Immature natural killer cell (primary cell): ENCODE measurements around the gene AAGAB. TPM values are rescaled to one million over a fixed set of nuclear protein-coding genes. Genes with fewer than 3 reads are reported as not detected.

Experiments
- DNase-seq, 3 donors: peaks; one replicate each; pipeline ENCODE4 v3.0.0; 2022; ENCODE audit warnings: mixed read lengths in 1 of 3
- H3K27ac Mint-ChIP-seq, 6 donors: one replicate each; pipeline ENCODE4 v1.8.0; 2020; ENCODE audit warnings: mixed read lengths in 6 of 6, mild to moderate bottlenecking in 5 of 6, inconsistent platforms in 4 of 6, moderate library complexity in 3 of 6
- H3K27me3 Mint-ChIP-seq, 3 donors: one replicate each; pipeline ENCODE4 v1.8.0; 2020 to 2021; ENCODE audit warnings: low read depth in 3 of 3, mild to moderate bottlenecking in 3 of 3, mixed read lengths in 3 of 3, moderate library complexity in 3 of 3, inconsistent platforms in 1 of 3
- H3K36me3 Mint-ChIP-seq, 3 donors: one replicate each; pipeline ENCODE4 v1.8.0; 2020; ENCODE audit warnings: mixed read lengths in 3 of 3, inconsistent platforms in 2 of 3, mild to moderate bottlenecking in 2 of 3
- H3K4me1 Mint-ChIP-seq, 2 donors: one replicate each; pipeline ENCODE4 v1.8.0; 2020; ENCODE audit warnings: inconsistent platforms in 2 of 2, mild to moderate bottlenecking in 2 of 2, mixed read lengths in 2 of 2, moderate library complexity in 1 of 2
- H3K4me3 Mint-ChIP-seq, 5 donors: one replicate each; pipeline ENCODE4 v1.8.0; 2020; ENCODE audit warnings: mild to moderate bottlenecking in 5 of 5, mixed read lengths in 5 of 5, inconsistent platforms in 3 of 5, moderate library complexity in 3 of 5
- H3K9me3 Mint-ChIP-seq, 6 donors: one replicate each; pipeline ENCODE4 v1.8.0; 2020; ENCODE audit warnings: mild to moderate bottlenecking in 6 of 6, mixed read lengths in 6 of 6, inconsistent platforms in 4 of 6, moderate library complexity in 3 of 6
- polyA plus RNA-seq, 3 donors: library from polyadenylated mRNA; unstranded; fragments of 300-500 nt; fragmentation: Illumina TruSeq; gene quantifications; one replicate each; pipeline ENCODE4 v1.2.3, GENCODE V29; 2021

The AAGAB gene
- polyA plus RNA-seq, 3 donors from 2014 or later, result 55.5 to 77.0 (median 59.1) TPM

GRCh38 chr15:67216859-67217258, 37.6 kb downstream of the AAGAB start:
- H3K27me3 Mint-ChIP-seq, result peaks cover 0 to 3% (median 0%) of the 10 kb centered on the region in 3 donors
- peak overlapping the region in 1 of 6 donors; percentile 14 for H3K27ac Mint-ChIP-seq
- no peaks in the 10 kb centered on the region for H3K4me1 Mint-ChIP-seq
- H3K4me3 Mint-ChIP-seq, result no peak overlapping the region
- no peak for DNase-seq
- H3K9me3 Mint-ChIP-seq, result no peaks in the 10 kb centered on the region
- peaks cover 13 to 28% (median 28%) of the 10 kb centered on the region in 3 donors for H3K36me3 Mint-ChIP-seq

GRCh38 chr15:67215102-67215501, 39.4 kb downstream of the AAGAB start:
- Mint-ChIP-seq H3K4me1 (no peaks in the 10 kb centered on the region), H3K9me3 (no peaks in the 10 kb centered on the region), H3K36me3 (peaks cover 13 to 28% (median 24%) of the 10 kb centered on the region in 3 donors), H3K4me3 (no peak overlapping the region), H3K27ac (no peak overlapping the region), H3K27me3 (peaks cover 0 to 3% (median 0%) of the 10 kb centered on the region in 3 donors)
- no peak for DNase-seq

GRCh38 chr15:67212684-67213367, 41.6 kb downstream of the AAGAB start:
- Mint-ChIP-seq H3K4me1 (no peaks in the 10 kb centered on the region), H3K9me3 (no peaks in the 10 kb centered on the region), H3K27me3 (peaks cover 0 to 3% (median 0%) of the 10 kb centered on the region in 3 donors), H3K4me3 (no peak overlapping the region), H3K27ac (no peak overlapping the region), H3K36me3 (peaks cover 17 to 24% (median 23%) of the 10 kb centered on the region in 3 donors)
- DNase-seq, result no peak

- Mint-ChIP-seq H3K4me1 (no peaks in the 10 kb centered on the region), H3K27me3 (peaks cover 0 to 3% (median 0%) of the 10 kb centered on the region in 3 donors), H3K4me3 (no peak overlapping the region), H3K36me3 (peaks cover 17 to 29% (median 21%) of the 10 kb centered on the region in 3 donors), H3K9me3 (no peaks in the 10 kb centered on the region), H3K27ac (peak overlapping the region in 1 of 6 donors; percentile 9)
- no peak for DNase-seq
Measured at GRCh38 chr15:67210555-67211168, 43.8 kb downstream of the AAGAB start.

- Mint-ChIP-seq H3K27ac (no peak overlapping the region), H3K9me3 (no peaks in the 10 kb centered on the region), H3K4me1 (no peaks in the 10 kb centered on the region), H3K27me3 (no peaks in the 10 kb centered on the region), H3K36me3 (peaks cover 22 to 44% (median 31%) of the 10 kb centered on the region in 3 donors), H3K4me3 (no peak overlapping the region)
- no peak for DNase-seq
Measured at GRCh38 chr15:67208396-67208795, 46.1 kb downstream of the AAGAB start.

GRCh38 chr15:67207555-67208207, 46.8 kb downstream of the AAGAB start:
- H3K36me3 Mint-ChIP-seq, result peaks cover 26 to 50% (median 38%) of the 10 kb centered on the region in 3 donors

GRCh38 chr15:67202991-67203390, 51.5 kb downstream of the AAGAB start:
- no peak overlapping the region for H3K27ac Mint-ChIP-seq
- H3K9me3 Mint-ChIP-seq, result no peaks in the 10 kb centered on the region
- peaks cover 36 to 60% (median 38%) of the 10 kb centered on the region in 3 donors for H3K36me3 Mint-ChIP-seq
- peaks cover 0 to 3% of the 10 kb centered on the region in 2 donors for H3K4me1 Mint-ChIP-seq
- DNase-seq, result no peak
- no peak overlapping the region for H3K4me3 Mint-ChIP-seq
- peaks cover 0 to 2% (median 0%) of the 10 kb centered on the region in 3 donors for H3K27me3 Mint-ChIP-seq

More at GRCh38 chr15:67207555-67208207, 46.8 kb downstream of the AAGAB start:
- no peaks in the 10 kb centered on the region for H3K4me1 Mint-ChIP-seq
- no peaks in the 10 kb centered on the region for H3K9me3 Mint-ChIP-seq
- no peak for DNase-seq
- H3K4me3 Mint-ChIP-seq, result no peak overlapping the region
- no peak overlapping the region for H3K27ac Mint-ChIP-seq
- H3K27me3 Mint-ChIP-seq, result no peaks in the 10 kb centered on the region

- DNase-seq, result no peak
- H3K4me3 Mint-ChIP-seq, result no peak overlapping the region
- H3K36me3 Mint-ChIP-seq, result peaks cover 34 to 53% (median 38%) of the 10 kb centered on the region in 3 donors
- no peak overlapping the region for H3K27ac Mint-ChIP-seq
- peaks cover 0 to 9% of the 10 kb centered on the region in 2 donors for H3K4me1 Mint-ChIP-seq
- peaks cover 0 to 2% (median 2%) of the 10 kb centered on the region in 3 donors for H3K27me3 Mint-ChIP-seq
- H3K9me3 Mint-ChIP-seq, result no peaks in the 10 kb centered on the region
Measured at GRCh38 chr15:67202091-67202490, 52.4 kb downstream of the AAGAB start.

GRCh38 chr15:67201136-67201535, 53.3 kb downstream of the AAGAB start:
- Mint-ChIP-seq H3K27ac (no peak overlapping the region), H3K36me3 (peaks cover 35 to 55% (median 36%) of the 10 kb centered on the region in 3 donors), H3K9me3 (no peaks in the 10 kb centered on the region), H3K27me3 (peaks cover 3 to 4% (median 4%) of the 10 kb centered on the region in 3 donors), H3K4me3 (no peak overlapping the region), H3K4me1 (peaks cover 6 to 13% of the 10 kb centered on the region in 2 donors)
- DNase-seq, result no peak

GRCh38 chr15:67199881-67200763, 54.3 kb downstream of the AAGAB start:
- no peak overlapping the region for H3K4me3 Mint-ChIP-seq
- H3K36me3 Mint-ChIP-seq, result peaks cover 30 to 47% (median 32%) of the 10 kb centered on the region in 3 donors
- peaks cover 3 to 4% (median 4%) of the 10 kb centered on the region in 3 donors for H3K27me3 Mint-ChIP-seq
- H3K9me3 Mint-ChIP-seq, result no peaks in the 10 kb centered on the region
- no peak for DNase-seq
- peaks cover 6 to 16% of the 10 kb centered on the region in 2 donors for H3K4me1 Mint-ChIP-seq
- peak overlapping the region in 1 of 6 donors; percentile 21 for H3K27ac Mint-ChIP-seq

GRCh38 chr15:67199391-67199790, 55.1 kb downstream of the AAGAB start:
- H3K36me3 Mint-ChIP-seq, result peaks cover 28 to 42% (median 30%) of the 10 kb centered on the region in 3 donors
- H3K27ac Mint-ChIP-seq, result peak overlapping the region in 2 of 6 donors; percentile 6 to 9
- DNase-seq, result no peak
- peaks cover 6 to 16% of the 10 kb centered on the region in 2 donors for H3K4me1 Mint-ChIP-seq
- H3K27me3 Mint-ChIP-seq, result peaks cover 3 to 4% (median 4%) of the 10 kb centered on the region in 3 donors
- no peak overlapping the region for H3K4me3 Mint-ChIP-seq
- no peaks in the 10 kb centered on the region for H3K9me3 Mint-ChIP-seq

- Mint-ChIP-seq H3K9me3 (no peaks in the 10 kb centered on the region), H3K4me1 (peaks cover 6 to 16% of the 10 kb centered on the region in 2 donors), H3K27me3 (peaks cover 3 to 4% (median 4%) of the 10 kb centered on the region in 3 donors), H3K27ac (peak overlapping the region in 5 of 6 donors; percentile 9 to 63 (median 37)), H3K4me3 (no peak overlapping the region), H3K36me3 (peaks cover 23 to 39% (median 29%) of the 10 kb centered on the region in 3 donors)
- no peak for DNase-seq
Measured at GRCh38 chr15:67198157-67198754, 56.2 kb downstream of the AAGAB start.

GRCh38 chr15:67197364-67197695, 57.1 kb downstream of the AAGAB start:
- Mint-ChIP-seq H3K9me3 (no peaks in the 10 kb centered on the region), H3K36me3 (peaks cover 16 to 33% (median 23%) of the 10 kb centered on the region in 3 donors), H3K27ac (peak overlapping the region; percentile 13 to 90 (median 52)), H3K4me3 (no peak overlapping the region), H3K4me1 (peaks cover 6 to 18% of the 10 kb centered on the region in 2 donors), H3K27me3 (peaks cover 3 to 4% (median 4%) of the 10 kb centered on the region in 3 donors)
- no peak for DNase-seq
